ENCODE results near the gene OR10J1. TPM values are rescaled to one million over a fixed set of nuclear protein-coding genes. Genes with fewer than 3 reads are reported as not detected.

Gene OR10J1
- total RNA-seq, 1 experiment from 2014 or later = not detected

DNA sequence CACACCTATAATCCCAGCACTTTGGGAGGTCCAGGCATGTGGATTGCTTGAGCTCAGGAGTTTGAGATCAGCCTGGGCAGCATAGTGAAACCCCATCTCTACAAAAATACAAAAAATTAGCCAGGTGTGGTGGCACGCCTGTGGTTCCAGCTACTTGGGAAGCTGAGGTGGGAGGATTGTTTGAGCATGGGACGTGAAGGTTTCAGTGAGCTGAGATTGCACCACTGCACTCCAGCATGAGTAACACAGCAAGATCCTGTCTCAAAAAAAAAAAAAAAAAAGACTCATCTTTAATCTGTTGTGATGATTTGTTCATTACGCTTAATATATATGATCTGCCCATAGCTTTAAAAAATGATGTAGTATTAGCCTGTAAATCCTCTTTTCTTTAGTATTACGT lies 44.0 kb downstream of the OR10J1 start:
- no peak for DNase-seq (ENCODE audit: low read depth)

Other genes starting within 250 kb of the OR10J1 start
- not detected in 2 replicates for gene ACKR1, start 234.8 kb upstream of the OR10J1 start, total RNA-seq (2014; rRNA removed; shearing (Covaris generic))
- gene FCER1A, start 137.4 kb upstream of the OR10J1 start, total RNA-seq (2014; rRNA removed; shearing (Covaris generic)) = not detected in 2 replicates
- not detected in 2 replicates for gene OR10J4, start 7.5 kb upstream of the OR10J1 start, total RNA-seq (2014; rRNA removed; shearing (Covaris generic))
- not detected in 2 replicates for gene OR10J5, start 96.3 kb downstream of the OR10J1 start, total RNA-seq (2014; rRNA removed; shearing (Covaris generic))
- not detected in 2 replicates for gene APCS, start 148.1 kb downstream of the OR10J1 start, total RNA-seq (2014; rRNA removed; shearing (Covaris generic))

All from HT1080 (cell line).